ENCODE results near the gene PID1. TPM values are rescaled to one million over a fixed set of nuclear protein-coding genes. Genes with fewer than 3 reads are reported as not detected.
A peak's percentile ranks its signal among the peaks of the same experiment; 100 is the strongest.

The PID1 gene
- total RNA-seq, 1 donor from 2014 or later = 10.7 TPM

GRCh38 chr2:229268626-229269025 lies 2.5 kb downstream of the PID1 start:
- Histone ChIP-seq H3K9me3 (ENCODE audit: insufficient read depth, low read depth, low read length) (no peaks in the 10 kb centered on the region), H3K4me3 (ENCODE audit: insufficient read depth, low read depth, low read length) (no peak overlapping the region), H3K9ac (ENCODE audit: low read length) (no peak overlapping the region), H2AFZ (ENCODE audit: low read depth, low read length) (no peak overlapping the region), H3K27ac (ENCODE audit: low read depth, low read length) (no peak overlapping the region), H4K20me1 (ENCODE audit: insufficient read depth, low read length) (peaks cover 6% of the 10 kb centered on the region), H3K36me3 (ENCODE audit: insufficient read depth, low read length) (no peaks in the 10 kb centered on the region), H3K27me3 (ENCODE audit: insufficient read depth, low read length) (peaks cover 6% of the 10 kb centered on the region), H3K4me1 (ENCODE audit: insufficient read depth, low read length) (peaks cover 8% of the 10 kb centered on the region), H3K4me2 (ENCODE audit: low read length) (no peak overlapping the region), H3K79me2 (ENCODE audit: insufficient read depth, low read length) (no peaks in the 10 kb centered on the region)
- Mint-ChIP-seq H3K36me3 (ENCODE audit: low read depth, unreplicated experiment) (peaks cover 6% of the 10 kb centered on the region), H3K4me1 (ENCODE audit: low read depth, unreplicated experiment) (peaks cover 21% of the 10 kb centered on the region), H3K27ac (ENCODE audit: unreplicated experiment) (no peak overlapping the region), H3K9me3 (ENCODE audit: unreplicated experiment) (peaks cover 1% of the 10 kb centered on the region), H3K27me3 (ENCODE audit: low read depth, unreplicated experiment) (peaks cover 4% of the 10 kb centered on the region), H3K4me3 (ENCODE audit: unreplicated experiment) (peak overlapping the region; percentile 40)
- DNase-seq (ENCODE audit: low read depth) (peak; percentile 48), FAIRE-seq (no peak)
- TF ChIP-seq CTCF (IDR thresholded peaks at IDR 0.05; ENCODE audit: insufficient read depth, low read depth, low read length) = no peak
- TF ChIP-seq EZH2 (IDR thresholded peaks at IDR 0.05; ENCODE audit: insufficient read depth, low read length) = no peak

GRCh38 chr2:229267080-229267479 lies 4.0 kb downstream of the PID1 start:
- TF ChIP-seq CTCF (IDR thresholded peaks at IDR 0.05; ENCODE audit: insufficient read depth, low read depth, low read length) (no peak), EZH2 (IDR thresholded peaks at IDR 0.05; ENCODE audit: insufficient read depth, low read length) (no peak)
- Histone ChIP-seq H3K9ac (ENCODE audit: low read length) (no peak overlapping the region), H2AFZ (ENCODE audit: low read depth, low read length) (no peak overlapping the region), H3K27me3 (ENCODE audit: insufficient read depth, low read length) (peaks cover 6% of the 10 kb centered on the region), H3K4me3 (ENCODE audit: insufficient read depth, low read depth, low read length) (no peak overlapping the region), H3K79me2 (ENCODE audit: insufficient read depth, low read length) (no peaks in the 10 kb centered on the region), H4K20me1 (ENCODE audit: insufficient read depth, low read length) (peaks cover 6% of the 10 kb centered on the region), H3K9me3 (ENCODE audit: insufficient read depth, low read depth, low read length) (no peaks in the 10 kb centered on the region), H3K4me1 (ENCODE audit: insufficient read depth, low read length) (peaks cover 8% of the 10 kb centered on the region), H3K36me3 (ENCODE audit: insufficient read depth, low read length) (no peaks in the 10 kb centered on the region), H3K27ac (ENCODE audit: low read depth, low read length) (no peak overlapping the region), H3K4me2 (ENCODE audit: low read length) (no peak overlapping the region)
- Mint-ChIP-seq H3K27ac (ENCODE audit: unreplicated experiment) (no peak overlapping the region), H3K27me3 (ENCODE audit: low read depth, unreplicated experiment) (peaks cover under 1% of the 10 kb centered on the region), H3K9me3 (ENCODE audit: unreplicated experiment) (peaks cover 2% of the 10 kb centered on the region), H3K4me3 (ENCODE audit: unreplicated experiment) (no peak overlapping the region), H3K36me3 (ENCODE audit: low read depth, unreplicated experiment) (peaks cover 12% of the 10 kb centered on the region), H3K4me1 (ENCODE audit: low read depth, unreplicated experiment) (peaks cover 15% of the 10 kb centered on the region)
- no peak for FAIRE-seq
- no peak for DNase-seq (ENCODE audit: low read depth)

- H3K36me3 Mint-ChIP-seq (ENCODE audit: low read depth, unreplicated experiment) = peaks cover 23% of the 10 kb centered on the region
- peaks cover 8% of the 10 kb centered on the region for H3K4me1 ChIP-seq (ENCODE audit: insufficient read depth, low read length)
- H3K27me3 Mint-ChIP-seq (ENCODE audit: low read depth, unreplicated experiment) = no peaks in the 10 kb centered on the region
- no peak overlapping the region for H3K27ac ChIP-seq (ENCODE audit: low read depth, low read length)
- peaks cover 6% of the 10 kb centered on the region for H3K27me3 ChIP-seq (ENCODE audit: insufficient read depth, low read length)
- H3K4me3 Mint-ChIP-seq (ENCODE audit: unreplicated experiment) = no peak overlapping the region
- peaks cover 6% of the 10 kb centered on the region for H4K20me1 ChIP-seq (ENCODE audit: insufficient read depth, low read length)
- H3K9me3 ChIP-seq (ENCODE audit: insufficient read depth, low read depth, low read length) = peaks cover 4% of the 10 kb centered on the region
- no peak overlapping the region for H2AFZ ChIP-seq (ENCODE audit: low read depth, low read length)
- no peak overlapping the region for H3K4me3 ChIP-seq (ENCODE audit: insufficient read depth, low read depth, low read length)
- H3K4me2 ChIP-seq (ENCODE audit: low read length) = no peak overlapping the region
- H3K9ac ChIP-seq (ENCODE audit: low read length) = no peak overlapping the region
- H3K9me3 Mint-ChIP-seq (ENCODE audit: unreplicated experiment) = peaks cover 6% of the 10 kb centered on the region
- no peak for DNase-seq (ENCODE audit: low read depth)
- peaks cover 15% of the 10 kb centered on the region for H3K4me1 Mint-ChIP-seq (ENCODE audit: low read depth, unreplicated experiment)
- no peak overlapping the region for H3K27ac Mint-ChIP-seq (ENCODE audit: unreplicated experiment)
- TF ChIP-seq CTCF (IDR thresholded peaks at IDR 0.05; ENCODE audit: insufficient read depth, low read depth, low read length) (no peak), EZH2 (IDR thresholded peaks at IDR 0.05; ENCODE audit: insufficient read depth, low read length) (no peak)
- FAIRE-seq = no peak
- no peaks in the 10 kb centered on the region for H3K79me2 ChIP-seq (ENCODE audit: insufficient read depth, low read length)
- no peaks in the 10 kb centered on the region for H3K36me3 ChIP-seq (ENCODE audit: insufficient read depth, low read length)
Measured at GRCh38 chr2:229265727-229266126, 5.4 kb downstream of the PID1 start.
